Coronary artery (tissue), 2 donors: Measurements from ENCODE around the gene SCYL1.

Experiments used
- DNase-seq: peaks from one replicate; pipeline ENCODE4 v3.0.0-alpha.2; 2017; ENCODE audit warnings: low spot score
- H3K27ac ChIP-seq, 2 donors: fragments of 200-600 bp; sonication (generic); one replicate each; pipeline ENCODE4 v1.5.1; 2016 to 2019
- H3K4me3 ChIP-seq: fragments of 200-600 bp; sonication (generic); 2 replicates; pipeline ENCODE4 v1.5.1; 2016; ENCODE audit warnings: mild to moderate bottlenecking, moderate library complexity
- TF ChIP-seq, protein P1 (sequence below): fragments of 200-600 bp; sonication (generic); IDR thresholded peaks from one replicate; pipeline ENCODE4 v1.5.1; 2019; ENCODE audit warnings: antibody characterized with exemption

SCYL1 gene

DNA sequence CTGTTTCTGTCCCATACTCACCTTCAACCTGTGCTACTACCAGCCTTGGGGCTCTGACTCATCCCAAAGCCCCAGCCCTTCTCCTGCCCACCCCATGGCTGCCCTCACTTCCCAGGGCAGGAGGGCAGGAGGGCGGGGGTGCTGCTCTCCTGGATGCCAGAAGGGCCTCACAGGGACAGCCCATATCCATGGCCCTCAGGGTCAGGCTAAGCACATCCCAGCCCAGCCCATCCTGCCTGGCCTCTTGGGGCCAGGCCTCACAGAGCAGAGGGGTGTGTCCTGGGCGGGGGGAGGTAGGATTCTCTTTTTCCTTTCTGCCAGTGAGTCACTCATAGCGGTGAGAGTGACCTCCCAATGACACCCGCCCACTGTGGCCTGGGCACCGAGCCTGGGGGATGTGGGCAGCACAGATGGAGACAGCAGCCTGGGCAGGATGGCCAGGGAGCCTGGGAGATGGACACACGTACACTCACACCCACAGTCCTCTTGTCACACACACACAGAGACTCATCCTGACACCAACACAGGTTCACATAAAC is 30.9 kb downstream of the SCYL1 start:
- H3K4me3 ChIP-seq, result peak overlapping the region; percentile 82
- DNase-seq, result peak; percentile 87
- TF ChIP-seq, protein P1, sequence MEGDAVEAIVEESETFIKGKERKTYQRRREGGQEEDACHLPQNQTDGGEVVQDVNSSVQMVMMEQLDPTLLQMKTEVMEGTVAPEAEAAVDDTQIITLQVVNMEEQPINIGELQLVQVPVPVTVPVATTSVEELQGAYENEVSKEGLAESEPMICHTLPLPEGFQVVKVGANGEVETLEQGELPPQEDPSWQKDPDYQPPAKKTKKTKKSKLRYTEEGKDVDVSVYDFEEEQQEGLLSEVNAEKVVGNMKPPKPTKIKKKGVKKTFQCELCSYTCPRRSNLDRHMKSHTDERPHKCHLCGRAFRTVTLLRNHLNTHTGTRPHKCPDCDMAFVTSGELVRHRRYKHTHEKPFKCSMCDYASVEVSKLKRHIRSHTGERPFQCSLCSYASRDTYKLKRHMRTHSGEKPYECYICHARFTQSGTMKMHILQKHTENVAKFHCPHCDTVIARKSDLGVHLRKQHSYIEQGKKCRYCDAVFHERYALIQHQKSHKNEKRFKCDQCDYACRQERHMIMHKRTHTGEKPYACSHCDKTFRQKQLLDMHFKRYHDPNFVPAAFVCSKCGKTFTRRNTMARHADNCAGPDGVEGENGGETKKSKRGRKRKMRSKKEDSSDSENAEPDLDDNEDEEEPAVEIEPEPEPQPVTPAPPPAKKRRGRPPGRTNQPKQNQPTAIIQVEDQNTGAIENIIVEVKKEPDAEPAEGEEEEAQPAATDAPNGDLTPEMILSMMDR, result no peak
- H3K27ac ChIP-seq, result peak overlapping the region; percentile 97 to 99

DNA sequence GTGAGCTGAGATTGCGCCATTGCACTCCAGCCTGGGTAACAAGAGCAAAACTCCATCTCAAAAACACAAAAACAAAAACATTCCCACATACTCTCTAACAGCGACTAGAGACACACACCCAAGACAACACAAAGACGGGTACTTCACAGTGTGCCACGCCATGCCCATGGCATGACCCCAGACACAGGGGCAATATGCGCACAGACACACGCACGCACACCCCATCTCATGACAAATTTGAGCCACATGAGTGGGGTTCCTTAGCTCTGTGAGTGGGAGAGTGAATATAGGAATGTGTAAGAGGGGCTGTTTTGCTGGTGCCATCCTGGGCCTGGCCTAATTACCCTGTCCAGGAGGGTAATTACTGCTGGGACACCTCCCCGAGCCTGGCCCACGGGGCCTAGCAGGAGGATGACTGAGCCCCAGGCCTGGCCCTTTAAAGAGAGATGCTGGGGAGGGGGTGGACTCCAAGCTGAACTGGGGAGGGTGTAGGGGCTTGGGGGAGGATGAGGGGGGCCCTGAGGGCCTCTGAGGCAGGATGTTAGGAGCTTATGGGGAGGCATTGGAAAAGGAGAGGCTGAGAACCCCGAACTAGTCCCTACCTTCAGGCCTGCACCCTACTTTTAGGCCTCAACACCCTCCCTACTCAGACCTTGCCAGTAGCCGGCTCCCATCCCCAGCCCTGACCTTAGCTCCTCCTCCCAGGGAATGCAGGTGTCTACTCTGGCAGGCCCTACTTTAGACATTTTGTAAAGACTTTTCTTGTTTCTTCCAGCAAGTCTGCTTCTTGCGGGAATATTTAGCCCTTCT is 31.8 kb downstream of the SCYL1 start:
- peak overlapping the region; percentile 82 for H3K4me3 ChIP-seq
- TF ChIP-seq, protein P1, result no peak
- peak overlapping the region; percentile 97 to 99 for H3K27ac ChIP-seq
- peak; percentile 74 for DNase-seq

DNA sequence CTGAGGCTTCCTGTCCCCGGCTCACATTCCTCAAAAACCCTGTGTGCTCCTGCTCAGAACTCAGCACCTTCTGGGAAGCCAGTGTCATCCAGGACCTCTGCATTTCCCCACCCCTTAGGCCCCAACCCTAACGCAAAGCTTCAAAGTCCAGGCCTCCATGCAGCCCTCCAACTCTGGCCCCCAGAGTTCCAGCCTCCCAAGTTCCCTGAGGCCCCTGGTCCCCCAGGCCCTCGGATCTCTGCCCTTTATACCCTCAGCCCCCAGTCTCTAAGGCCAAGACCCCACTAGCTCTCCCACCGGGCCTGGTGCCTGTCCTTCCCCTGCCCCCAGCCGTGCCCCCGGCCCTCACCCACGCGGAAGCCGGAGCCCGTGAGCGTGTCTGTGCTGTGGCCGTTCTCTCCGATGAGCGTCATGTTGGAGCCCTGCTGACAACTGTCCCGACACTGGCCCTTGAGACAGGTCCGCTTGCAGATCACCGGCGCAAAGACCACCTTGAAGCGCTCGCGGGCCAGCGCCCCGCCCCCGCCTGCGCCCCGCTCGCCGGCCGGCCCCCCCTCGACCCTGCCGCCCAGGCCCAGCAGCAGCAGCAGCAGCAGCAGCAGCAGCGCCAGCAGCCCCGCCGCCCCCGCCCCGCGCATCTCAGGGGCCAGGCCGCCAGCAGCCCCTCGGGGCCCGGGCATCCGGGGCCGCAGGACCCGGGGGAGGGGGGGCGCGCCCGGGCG is 32.6 kb downstream of the SCYL1 start:
- peak overlapping the region; percentile 82 for H3K4me3 ChIP-seq
- H3K27ac ChIP-seq, result peak overlapping the region; percentile 97 to 99
- DNase-seq, result peak; percentile 78
- TF ChIP-seq, protein P1, result no peak

DNA sequence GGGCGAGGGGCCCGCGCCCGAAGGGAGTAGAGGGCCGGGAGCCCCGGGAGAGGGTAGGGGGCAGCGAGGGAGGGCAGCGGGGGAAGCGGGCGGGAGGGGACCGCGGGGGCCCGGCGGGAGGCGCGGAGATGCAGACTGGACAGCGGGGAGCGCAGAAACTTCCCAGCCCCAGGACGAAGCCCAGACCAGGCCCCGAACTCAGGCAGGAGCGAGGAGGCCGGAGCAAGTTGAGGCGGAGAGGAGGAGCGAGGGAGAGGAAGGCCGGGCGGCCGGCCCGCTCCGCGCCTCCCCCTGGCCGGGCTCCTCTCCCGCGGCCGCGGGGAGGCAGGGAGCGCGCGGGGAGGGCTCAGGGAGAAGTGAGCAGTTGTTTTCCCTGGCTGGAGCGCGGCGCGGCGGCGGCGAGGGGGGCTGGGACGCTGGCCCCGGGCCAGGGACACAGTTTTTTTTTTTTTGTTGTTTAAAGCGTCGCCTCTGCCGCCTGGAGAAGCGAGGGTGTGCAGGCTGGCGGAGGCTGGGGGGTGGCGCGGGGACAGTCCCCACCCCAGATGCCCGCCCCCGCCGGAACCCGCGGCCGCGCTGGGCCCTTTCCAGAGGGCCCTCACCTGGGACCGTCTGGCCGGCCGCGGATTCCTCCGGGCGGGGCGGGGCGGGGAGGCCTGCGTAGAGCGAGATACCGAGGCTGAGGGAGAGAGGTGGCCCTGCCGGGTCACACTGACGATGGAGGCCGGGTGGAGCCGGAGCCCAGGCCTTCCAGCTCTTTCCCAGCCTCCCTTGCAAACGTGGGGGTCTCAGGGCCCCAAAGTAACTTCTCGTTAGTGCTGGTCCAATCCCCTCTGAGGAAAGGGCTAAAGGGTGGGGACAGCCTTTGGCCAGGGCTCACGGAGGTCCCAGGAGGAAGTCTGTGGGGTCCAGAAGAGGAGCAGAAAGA is 33.4 kb downstream of the SCYL1 start, which contains the start of gene LTBP3:
LTBP3 (minus strand) TSS at position 358 of the 928 bp plus-strand sequence. CDS start 400 bp downstream, outside the sequence.
- TF ChIP-seq, protein P1, result no peak
- peak within 1 kb of the TSS; percentile 82 for H3K4me3 ChIP-seq
- DNase-seq, result peak; percentile 93
- peak within 1 kb of the TSS; percentile 97 to 99 for H3K27ac ChIP-seq

DNA sequence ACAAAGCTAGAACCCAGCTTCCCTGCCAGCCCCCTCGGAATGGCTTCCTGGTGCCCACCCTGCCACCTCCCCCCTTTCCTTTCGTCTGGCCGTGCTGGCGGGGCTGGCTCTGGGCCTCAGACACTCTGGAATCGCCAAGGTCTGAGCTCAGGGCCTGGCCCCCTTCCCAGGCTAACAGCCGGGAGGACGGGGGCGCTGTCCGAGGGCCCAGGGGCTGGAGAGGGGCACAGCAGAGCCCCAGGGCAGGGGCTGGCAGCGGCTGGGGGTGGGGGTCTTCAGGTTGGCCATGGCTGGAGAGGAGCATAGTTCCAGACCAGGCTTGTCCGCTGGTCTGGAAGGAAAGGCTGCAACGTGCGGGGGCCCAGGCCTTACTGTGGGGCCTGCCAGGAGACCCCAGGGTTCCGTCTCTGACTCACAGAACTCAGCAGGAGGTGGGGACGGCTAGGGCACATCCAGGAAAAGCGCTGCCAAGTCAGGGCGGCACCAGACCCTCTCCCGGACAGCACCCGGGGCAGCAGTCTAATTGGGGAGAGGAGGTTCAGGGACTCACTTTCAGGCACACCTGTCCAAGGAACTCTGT is 34.1 kb downstream of the SCYL1 start:
- Histone ChIP-seq H3K4me3 (peak overlapping the region; percentile 82), H3K27ac (peak overlapping the region; percentile 97 to 99)
- DNase-seq, result peak; percentile 90
- TF ChIP-seq, protein P1, result no peak

DNA sequence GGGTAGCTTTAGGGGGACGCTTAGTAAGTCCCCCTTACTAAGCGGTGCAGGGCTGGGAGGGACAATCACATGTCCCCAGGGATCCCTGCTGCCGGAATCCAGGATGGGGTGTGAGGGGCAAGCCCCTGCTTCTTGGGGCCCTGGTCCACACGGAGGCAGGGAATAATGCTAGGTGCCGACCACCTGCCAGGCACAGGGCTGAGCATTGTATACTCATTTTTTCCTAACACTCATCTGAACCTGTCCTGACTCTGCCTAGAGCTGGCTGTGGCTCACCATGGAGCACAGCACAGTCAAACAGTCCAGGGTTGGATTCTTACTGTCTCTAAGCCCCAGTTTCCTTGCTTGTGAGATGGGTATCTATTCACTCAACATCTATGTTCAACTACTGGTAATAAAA is 34.7 kb downstream of the SCYL1 start:
- peak overlapping the region; percentile 82 for H3K4me3 ChIP-seq
- no peak for DNase-seq
- H3K27ac ChIP-seq, result peak overlapping the region; percentile 97 to 99
- TF ChIP-seq, protein P1, result no peak
